Placental pericyte (primary cell): ENCODE data around the gene AKAP14. TPM values are rescaled to one million over a fixed set of nuclear protein-coding genes. Genes with fewer than 3 reads are reported as not detected.

Experiments
- total RNA-seq: library from RNA; depleted of rRNA; stranded (reverse); fragments of >200 nt; gene quantifications from 2 replicates; pipeline ENCODE4 v1.2.3, GENCODE V29; 2012

The AKAP14 gene
- total RNA-seq: not detected in 2 replicates

GRCh38 chrX:119895843-119896326, at the start of gene AKAP14:
Gene AKAP14 (plus strand): TSS chrX:119895893. CDS start chrX:119903224, 7,331 bp downstream.

GRCh38 chrX:119852382-119853353, 43.0 kb upstream of the AKAP14 start, which contains the start of gene UPF3B:
Gene UPF3B (minus strand): TSS chrX:119852963. CDS start chrX:119852928, 35 bp downstream.

GRCh38 chrX:119871599-119872395, 23.9 kb upstream of the AKAP14 start, which contains the start of the genes NDUFA1 and RNF113A:
Gene NDUFA1 (plus strand): TSS chrX:119871832. CDS start chrX:119871912, 80 bp downstream.
Gene RNF113A (minus strand): TSS chrX:119871733. CDS start chrX:119871613, 120 bp downstream.

GRCh38 chrX:119943185-119943988, 47.7 kb downstream of the AKAP14 start, which contains the start of gene NKAP:
Gene NKAP (minus strand): TSS chrX:119943751. CDS start chrX:119943605, 146 bp downstream.

Other genes with a start within 250 kb of the AKAP14 start
- gene SEPTIN6, start 202.7 kb upstream of the AKAP14 start, total RNA-seq: 13.7 and 18.4 TPM in 2 replicates
- 0.22 TPM in 1 of 2 replicates, not detected in the other for gene SOWAHD, start 137.3 kb upstream of the AKAP14 start, total RNA-seq
- gene RPL39, start 104.3 kb upstream of the AKAP14 start, total RNA-seq: 508 and 2,056 TPM in 2 replicates
- gene UPF3B, start 42.9 kb upstream of the AKAP14 start, total RNA-seq: 1.0 and 1.5 TPM in 2 replicates
- 10.3 and 27.1 TPM in 2 replicates for gene RNF113A, start 24.2 kb upstream of the AKAP14 start, total RNA-seq
- gene NDUFA1, start 24.1 kb upstream of the AKAP14 start, total RNA-seq: 29.1 and 63.2 TPM in 2 replicates
- 4.0 and 6.3 TPM in 2 replicates for gene NKAP, start 47.9 kb downstream of the AKAP14 start, total RNA-seq
- gene RHOXF2B, start 181.8 kb downstream of the AKAP14 start, total RNA-seq: not detected in 2 replicates
- not detected in 2 replicates for gene RHOXF1, start 220.0 kb downstream of the AKAP14 start, total RNA-seq